Measurements from ENCODE around the gene HDDC3. TPM values are rescaled to one million over a fixed set of nuclear protein-coding genes. Genes with fewer than 3 reads are reported as not detected.

Gene HDDC3
- total and polyA plus RNA-seq, 9 of the 15 experiments (the other 6 are each of a cell fraction or from before 2014, with no cell fraction given) = 14.9 to 55.8 (median 36.9) TPM

DNA sequence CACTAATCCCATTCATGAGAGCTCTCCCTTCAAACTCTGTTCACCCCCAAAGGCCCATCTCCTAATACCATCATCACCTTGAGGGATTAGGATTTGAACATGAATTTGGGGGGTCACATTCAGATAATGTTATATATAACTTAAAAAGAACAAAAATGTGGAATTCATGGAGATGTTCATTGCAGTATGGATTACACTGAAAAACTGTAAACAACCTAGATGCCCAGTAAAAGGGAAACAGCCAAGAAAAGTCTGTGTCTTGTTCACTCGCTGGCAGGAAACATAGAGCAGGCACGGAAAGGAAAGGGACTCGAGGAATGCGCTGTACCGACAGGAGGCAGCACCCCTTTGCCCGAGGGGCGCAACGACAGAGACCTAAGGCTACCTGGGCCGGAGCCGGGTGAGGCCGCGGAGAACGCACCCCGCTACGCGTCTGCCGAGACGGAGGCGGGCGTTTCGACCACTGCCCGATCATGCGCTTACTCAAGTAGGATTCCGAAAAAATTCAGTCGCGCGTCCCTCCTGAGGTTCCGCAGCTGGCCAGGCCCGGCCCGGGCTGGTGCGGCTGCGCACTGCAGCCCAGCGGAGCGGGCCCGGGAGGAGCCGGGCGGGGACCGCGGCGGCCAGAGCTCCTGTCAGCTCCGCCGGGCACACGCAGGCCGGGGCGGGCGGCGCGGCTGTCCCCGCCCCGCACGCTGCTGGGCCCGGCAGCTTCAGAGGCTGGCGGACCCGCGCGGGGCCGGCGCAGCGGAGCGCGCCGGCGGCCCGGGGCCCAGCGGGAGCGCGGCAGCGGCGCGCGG, 30.1 kb downstream of the HDDC3 start (continued):
- TF ChIP-seq, protein P1, sequence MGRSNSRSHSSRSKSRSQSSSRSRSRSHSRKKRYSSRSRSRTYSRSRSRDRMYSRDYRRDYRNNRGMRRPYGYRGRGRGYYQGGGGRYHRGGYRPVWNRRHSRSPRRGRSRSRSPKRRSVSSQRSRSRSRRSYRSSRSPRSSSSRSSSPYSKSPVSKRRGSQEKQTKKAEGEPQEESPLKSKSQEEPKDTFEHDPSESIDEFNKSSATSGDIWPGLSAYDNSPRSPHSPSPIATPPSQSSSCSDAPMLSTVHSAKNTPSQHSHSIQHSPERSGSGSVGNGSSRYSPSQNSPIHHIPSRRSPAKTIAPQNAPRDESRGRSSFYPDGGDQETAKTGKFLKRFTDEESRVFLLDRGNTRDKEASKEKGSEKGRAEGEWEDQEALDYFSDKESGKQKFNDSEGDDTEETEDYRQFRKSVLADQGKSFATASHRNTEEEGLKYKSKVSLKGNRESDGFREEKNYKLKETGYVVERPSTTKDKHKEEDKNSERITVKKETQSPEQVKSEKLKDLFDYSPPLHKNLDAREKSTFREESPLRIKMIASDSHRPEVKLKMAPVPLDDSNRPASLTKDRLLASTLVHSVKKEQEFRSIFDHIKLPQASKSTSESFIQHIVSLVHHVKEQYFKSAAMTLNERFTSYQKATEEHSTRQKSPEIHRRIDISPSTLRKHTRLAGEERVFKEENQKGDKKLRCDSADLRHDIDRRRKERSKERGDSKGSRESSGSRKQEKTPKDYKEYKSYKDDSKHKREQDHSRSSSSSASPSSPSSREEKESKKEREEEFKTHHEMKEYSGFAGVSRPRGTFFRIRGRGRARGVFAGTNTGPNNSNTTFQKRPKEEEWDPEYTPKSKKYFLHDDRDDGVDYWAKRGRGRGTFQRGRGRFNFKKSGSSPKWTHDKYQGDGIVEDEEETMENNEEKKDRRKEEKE (IDR thresholded peaks at IDR 0.05; ENCODE audit: borderline replicate concordance in 1 of 2, control insufficient read depth in 1 of 2, low read depth in 2 of 2, low read length in 1 of 2) = no peak
- TF ChIP-seq LEF1 (IDR thresholded peaks at IDR 0.05) (no peak), HIVEP1 (CRISPR knock-in tag; IDR thresholded peaks at IDR 0.05) (no peak), SUPT5H (IDR thresholded peaks at IDR 0.05) (peak; percentile 69), NFXL1 (CRISPR knock-in tag; IDR thresholded peaks at IDR 0.05) (no peak), MAFF (IDR thresholded peaks at IDR 0.05; ENCODE audit: low read length) (no peak), CXXC5 (CRISPR knock-in tag; IDR thresholded peaks at IDR 0.05) (no peak; the same call in none of the 2 replicates), SP2 (IDR thresholded peaks at IDR 0.05; ENCODE audit: extremely low read depth, low read depth, low read length, poor library complexity, severe bottlenecking) (no peak), ARID2 (IDR thresholded peaks at IDR 0.05) (no peak), ZNF77 (CRISPR knock-in tag; IDR thresholded peaks at IDR 0.05) (no peak), SETDB1 (IDR thresholded peaks at IDR 0.05; ENCODE audit: low read length) (no peak), TAF15 (IDR thresholded peaks at IDR 0.05; ENCODE audit: low read depth, low read length) (no peak), PTRF (tag; IDR thresholded peaks at IDR 0.05) (no peak), FUS (optimal IDR thresholded peaks at IDR 0.05; ENCODE audit: low read depth, low read length) (no peak), RFX1 (IDR thresholded peaks at IDR 0.05) (no peak), ZNF764 (CRISPR knock-in tag; IDR thresholded peaks at IDR 0.05; ENCODE audit: low read depth) (no peak), CAMTA2 (CRISPR knock-in tag; conservative IDR thresholded peaks at IDR 0.05) (no peak), NR2F6 (CRISPR knock-in tag; IDR thresholded peaks at IDR 0.05) (no peak), KAT8 (IDR thresholded peaks at IDR 0.05; ENCODE audit: low read depth) (no peak), DNMT1 (IDR thresholded peaks at IDR 0.05) (no peak), ZZZ3 (IDR thresholded peaks at IDR 0.05) (peak; percentile 71; the same call in 1 of the 2 replicates), CREB1 (IDR thresholded peaks at IDR 0.05) (no peak), CREB1 (CRISPR knock-in tag; IDR thresholded peaks at IDR 0.05) (no peak)
- TF ChIP-seq, protein P2, sequence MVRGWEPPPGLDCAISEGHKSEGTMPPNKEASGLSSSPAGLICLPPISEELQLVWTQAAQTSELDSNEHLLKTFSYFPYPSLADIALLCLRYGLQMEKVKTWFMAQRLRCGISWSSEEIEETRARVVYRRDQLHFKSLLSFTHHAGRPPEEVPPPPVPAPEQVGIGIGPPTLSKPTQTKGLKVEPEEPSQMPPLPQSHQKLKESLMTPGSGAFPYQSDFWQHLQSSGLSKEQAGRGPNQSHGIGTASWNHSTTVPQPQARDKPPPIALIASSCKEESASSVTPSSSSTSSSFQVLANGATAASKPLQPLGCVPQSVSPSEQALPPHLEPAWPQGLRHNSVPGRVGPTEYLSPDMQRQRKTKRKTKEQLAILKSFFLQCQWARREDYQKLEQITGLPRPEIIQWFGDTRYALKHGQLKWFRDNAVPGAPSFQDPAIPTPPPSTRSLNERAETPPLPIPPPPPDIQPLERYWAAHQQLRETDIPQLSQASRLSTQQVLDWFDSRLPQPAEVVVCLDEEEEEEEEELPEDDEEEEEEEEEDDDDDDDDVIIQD (CRISPR knock-in tag; IDR thresholded peaks at IDR 0.05) = 0 out of 2 replicates have a peak, but pooled peaks have one; percentile 13
